HG03196 (cell line): ENCODE data around the gene KRT20.
"Not testable (repeated sequence)": the region's sequence is repeated elsewhere in the genome, so short reads cannot be mapped to it uniquely, and the experiment has no call there.

Experiments
- ATAC-seq: cut with Tn5 transposase; IDR thresholded peaks from one replicate; pipeline ENCODE4 v1.9.1; 2021; ENCODE audit not compliant: unreplicated experiment

KRT20 gene

DNA sequence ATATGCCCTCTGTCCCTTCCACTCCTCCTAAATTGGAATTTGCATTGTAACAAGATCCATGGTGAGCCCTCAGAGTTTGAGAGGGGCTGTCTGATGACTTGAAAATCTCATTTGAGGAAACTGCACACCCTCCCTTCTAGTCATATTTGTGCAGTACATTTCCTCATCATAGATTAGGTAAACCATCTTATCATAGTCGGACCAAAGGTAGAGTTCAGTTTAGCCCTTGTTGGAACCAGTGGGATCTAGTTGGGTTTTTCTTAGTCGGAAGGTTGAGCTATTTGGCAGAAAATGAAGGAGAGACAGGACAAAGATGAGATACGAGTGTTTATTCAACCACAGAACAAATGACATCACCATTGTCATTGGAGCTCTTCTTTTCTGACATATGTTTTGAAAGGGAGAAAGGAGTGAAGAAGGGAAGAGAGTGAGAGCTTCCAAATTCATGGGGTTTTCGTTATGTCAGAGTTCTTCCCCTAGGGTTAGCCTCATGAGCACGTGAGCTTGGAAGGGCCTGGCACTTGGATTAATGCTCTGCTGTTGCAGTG lies 15.8 kb upstream of the KRT20 start:
- no peak for ATAC-seq

DNA sequence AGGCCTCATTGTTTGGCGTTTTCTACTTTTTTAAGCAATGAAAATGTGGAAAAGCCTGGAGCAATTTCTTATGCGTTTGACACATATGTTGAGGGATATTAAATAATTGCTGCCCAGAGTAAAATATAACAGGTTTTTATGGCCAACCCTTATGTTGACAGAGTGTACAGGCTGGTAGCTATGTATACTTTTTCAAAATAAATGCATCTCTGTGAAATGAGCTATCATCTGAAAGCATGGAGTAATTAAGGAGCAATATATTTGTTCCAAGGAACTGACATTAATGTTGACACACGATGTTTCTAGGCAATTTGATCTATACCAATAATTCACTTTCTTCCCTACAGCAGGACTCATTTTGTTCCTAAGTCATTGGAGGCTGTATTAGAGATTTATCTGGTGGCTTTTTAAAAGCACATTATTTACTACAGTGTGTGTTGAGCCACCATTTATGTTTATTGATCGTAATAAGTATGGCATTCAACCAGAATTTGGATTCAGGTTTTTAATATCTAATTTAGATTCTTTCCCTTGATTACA lies 11.9 kb upstream of the KRT20 start:
- ATAC-seq = no peak

DNA sequence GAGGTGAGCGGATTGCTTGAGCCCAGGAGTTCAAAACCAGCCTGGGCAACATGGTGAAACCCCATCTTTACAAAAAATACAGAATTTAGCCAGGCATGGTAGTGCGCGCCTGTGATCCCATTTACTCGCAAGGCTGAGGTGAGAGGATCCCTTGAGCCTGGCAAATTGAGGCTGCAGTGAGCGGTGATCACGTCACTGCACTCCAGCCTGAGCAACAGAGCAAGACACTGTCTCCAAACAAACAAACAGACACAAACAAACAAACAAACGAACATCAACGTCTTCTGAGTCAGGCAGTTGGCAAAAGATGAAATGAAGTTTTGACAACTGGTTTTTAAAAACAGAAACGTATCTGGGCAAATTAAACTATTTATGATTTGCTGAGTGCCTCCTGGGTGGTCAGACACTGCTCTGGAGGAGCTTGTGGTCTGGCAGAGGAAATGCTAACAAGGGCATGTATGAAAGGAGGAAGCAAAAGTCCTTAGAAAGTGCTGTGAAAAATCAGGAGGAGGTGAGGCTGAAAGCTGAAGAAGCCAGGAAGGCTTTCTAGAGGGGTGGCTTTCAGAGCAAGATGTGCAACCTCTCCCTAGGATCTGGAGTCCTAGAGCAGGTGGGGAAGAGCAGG lies 10.2 kb upstream of the KRT20 start:
- ATAC-seq = no peak

GRCh38 chr17:40888196-40888720 lies 3.2 kb upstream of the KRT20 start:
- ATAC-seq = no peak

- ATAC-seq = no peak
These were observed 1.0 kb upstream of the KRT20 start for GRCh38 chr17:40886090-40886489.

DNA sequence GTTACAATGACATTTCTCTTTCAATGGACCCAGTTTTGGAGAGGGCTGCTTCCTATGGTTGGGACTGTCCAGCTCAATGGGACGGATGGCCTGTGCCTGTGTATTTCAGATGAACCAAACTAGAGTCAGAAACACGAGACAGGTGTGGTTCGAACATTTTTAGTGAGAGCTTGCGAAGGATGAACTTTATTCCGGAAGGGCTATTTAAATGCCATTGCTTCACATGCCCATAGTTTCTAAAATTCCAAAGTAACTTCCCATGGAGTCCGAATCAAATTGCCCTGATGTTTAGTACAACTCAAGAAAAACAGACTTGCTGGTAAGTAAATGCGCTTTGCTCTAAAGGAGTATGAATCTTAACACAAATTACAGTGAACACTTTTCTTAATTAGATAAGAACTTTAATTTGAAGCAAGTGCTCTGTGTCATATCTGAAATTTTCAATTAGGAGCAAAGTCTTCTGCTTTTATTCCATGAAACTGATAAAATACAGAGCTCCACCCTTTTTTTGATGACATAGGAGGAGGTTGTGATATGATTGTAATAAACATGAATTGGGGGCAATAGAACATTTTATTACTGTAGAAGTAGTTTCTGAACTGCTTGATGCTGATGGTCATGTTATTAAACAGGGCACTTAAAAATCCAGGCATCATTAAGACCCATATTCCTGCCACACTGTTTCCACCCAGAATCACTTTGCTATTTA lies 1.3 kb downstream of the KRT20 start:
- no peak for ATAC-seq

- ATAC-seq = no peak
These were observed 2.0 kb downstream of the KRT20 start for GRCh38 chr17:40883031-40883430.

DNA sequence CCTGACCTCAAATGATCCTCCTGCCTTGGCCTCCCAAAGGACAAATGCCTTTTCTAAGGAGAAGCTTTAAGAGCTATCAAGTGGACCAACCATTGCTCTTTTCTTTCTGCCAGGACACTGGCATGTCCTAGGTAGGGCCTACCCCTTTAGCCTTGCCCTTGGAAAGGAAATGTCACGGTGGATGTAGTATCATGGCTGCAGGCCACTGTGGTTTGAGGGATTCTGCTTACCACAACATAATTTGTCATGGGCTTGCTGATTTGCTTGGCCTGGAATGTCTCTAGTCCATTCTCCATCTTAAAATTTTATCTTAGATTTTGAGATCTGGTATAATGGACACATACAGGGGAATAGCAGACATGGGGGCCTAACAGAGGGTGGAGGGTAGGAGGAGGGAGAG lies 6.0 kb downstream of the KRT20 start:
- no peak for ATAC-seq

GRCh38 chr17:40878044-40878443 lies 7.0 kb downstream of the KRT20 start:
- no peak for ATAC-seq

DNA sequence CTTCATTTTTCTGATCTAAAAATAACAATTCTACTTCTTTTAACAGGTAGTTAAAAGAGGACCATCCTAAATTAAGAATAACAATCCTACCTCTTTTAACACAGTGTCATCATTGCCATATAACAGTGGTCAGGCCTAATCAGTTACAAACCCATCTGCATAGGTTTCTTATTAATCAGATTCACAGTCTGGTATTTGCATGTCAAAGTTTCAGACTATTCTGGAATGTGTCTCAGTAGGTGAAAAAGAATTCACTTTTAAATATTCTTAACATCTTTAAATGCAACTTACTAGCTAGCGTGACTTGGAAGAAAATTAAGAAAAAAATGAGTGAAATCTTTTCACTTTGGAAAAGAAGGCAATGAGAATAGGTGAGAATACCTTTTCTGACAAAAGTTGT lies 11.2 kb downstream of the KRT20 start:
- no peak for ATAC-seq

- ATAC-seq = no peak
These were observed 11.8 kb downstream of the KRT20 start for GRCh38 chr17:40873255-40873654.

DNA sequence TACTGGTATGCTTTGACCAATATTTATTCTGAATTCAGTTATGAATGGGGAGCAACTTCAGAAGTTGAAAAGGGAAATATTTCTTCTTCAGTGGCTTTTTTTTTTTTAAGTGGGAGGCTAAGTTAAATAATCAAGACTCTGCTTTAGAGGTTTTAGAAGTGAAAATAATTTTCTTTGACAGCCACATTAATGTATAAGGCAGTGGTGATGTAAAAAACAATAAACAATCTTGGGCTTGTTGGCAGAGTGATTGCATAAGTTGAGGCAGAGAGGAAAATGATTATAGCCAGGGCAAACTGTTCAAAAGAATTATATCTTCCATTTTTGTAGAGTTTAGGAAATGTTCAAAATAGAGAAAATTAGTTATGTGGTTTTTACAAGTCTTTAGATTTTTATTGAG lies 12.6 kb downstream of the KRT20 start:
- no peak for ATAC-seq

GRCh38 chr17:40871316-40871715 lies 13.7 kb downstream of the KRT20 start:
- ATAC-seq = no peak

DNA sequence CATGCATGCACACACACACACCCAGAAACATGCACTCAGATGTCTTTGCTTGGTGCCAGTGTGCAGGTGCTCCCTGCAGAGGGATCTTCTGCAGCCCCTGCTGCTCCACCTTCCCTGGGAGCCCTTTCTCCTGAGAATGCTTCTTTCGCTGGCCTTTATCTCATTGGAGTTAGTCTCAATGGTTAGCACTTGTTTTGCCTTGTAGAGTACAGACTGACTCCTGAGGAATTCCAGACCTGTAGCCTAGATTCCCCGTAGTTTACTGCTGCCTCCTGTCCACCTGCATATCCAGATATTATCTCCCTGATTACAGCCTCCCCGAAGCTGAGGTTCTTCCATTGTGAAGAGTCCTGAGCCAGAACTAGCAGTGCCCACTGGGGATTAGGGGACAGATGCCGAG lies 14.9 kb downstream of the KRT20 start:
- ATAC-seq = no peak

- no peak for ATAC-seq
These were observed 18.2 kb downstream of the KRT20 start, which contains the start of gene KRT12 for GRCh38 chr17:40866838-40867237. Gene KRT12, minus strand, starts transcription at chr17:40867223. Its CDS starts 37 bp downstream, at chr17:40867186.

DNA sequence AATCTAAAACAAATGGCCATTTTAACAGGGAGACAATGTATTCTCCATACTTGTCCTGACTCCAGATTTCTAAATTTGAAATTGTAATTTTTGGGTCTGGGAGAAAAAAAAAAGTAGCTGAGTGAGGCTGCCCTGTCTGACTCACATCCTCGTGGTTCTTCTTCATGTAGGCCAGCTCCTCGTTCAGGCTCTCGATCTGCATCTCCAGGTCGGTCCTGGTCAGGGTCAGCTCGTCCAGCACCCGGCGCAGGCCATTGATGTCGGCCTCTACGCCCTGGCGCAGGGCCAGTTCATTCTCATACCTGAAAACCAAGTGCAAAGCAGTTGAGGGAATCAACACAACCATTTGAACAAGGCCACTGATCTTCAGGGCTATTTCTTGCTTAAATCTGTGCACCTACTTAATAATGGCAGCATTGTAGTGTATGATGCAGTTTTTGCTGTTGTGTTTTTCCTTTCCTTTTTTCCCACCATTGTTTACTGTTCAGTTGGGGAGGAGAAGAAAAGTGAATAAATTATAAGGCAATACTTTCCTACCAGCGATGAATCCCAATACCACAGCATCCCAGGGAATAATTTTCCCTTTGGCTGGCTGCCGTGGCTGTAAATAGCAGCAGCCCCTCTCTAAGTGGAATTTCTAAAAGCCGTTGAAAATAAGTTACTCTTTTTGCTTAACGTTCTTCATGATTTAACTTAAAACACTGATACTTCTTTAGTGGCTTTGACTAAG lies 20.2 kb downstream of the KRT20 start:
- no peak for ATAC-seq

- ATAC-seq = no peak
These were observed 21.9 kb downstream of the KRT20 start for GRCh38 chr17:40862985-40863733.

- ATAC-seq = no peak
These were observed 25.5 kb downstream of the KRT20 start for GRCh38 chr17:40859536-40859935.

DNA sequence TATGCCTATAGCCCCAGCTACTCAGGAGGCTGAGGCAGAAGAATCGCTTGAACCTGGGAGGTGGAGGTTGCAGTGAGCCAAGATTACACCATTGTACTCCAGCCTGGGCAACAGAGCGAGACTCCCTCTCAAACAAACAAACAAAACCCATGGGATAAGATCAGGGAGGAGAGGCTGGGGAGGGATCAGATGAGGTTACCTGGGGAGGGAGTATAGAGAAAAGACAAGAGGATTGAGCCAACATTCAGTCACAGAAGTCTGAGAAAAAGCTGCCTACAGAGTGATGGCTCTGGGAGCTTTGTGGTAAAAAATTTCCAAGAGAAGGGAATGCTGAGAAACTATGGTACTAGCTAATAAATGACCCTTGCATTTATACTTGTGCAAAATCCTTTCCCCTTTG lies 26.4 kb downstream of the KRT20 start:
- ATAC-seq = not testable (repeated sequence)

GRCh38 chr17:40857535-40857934 lies 27.5 kb downstream of the KRT20 start:
- no peak for ATAC-seq
